Nephron progenitor cell (in vitro differentiated cells): ENCODE data around the gene BRD1.

Experiments used
- DNase-seq: peaks from one replicate; pipeline ENCODE4 v3.0.0; 2021
- H3K27ac Mint-ChIP-seq: 2 replicates; pipeline ENCODE4 v1.8.0; 2021; ENCODE audit warnings: mild to moderate bottlenecking, moderate library complexity, mixed read lengths
- H3K27me3 Mint-ChIP-seq: 2 replicates; pipeline ENCODE4 v1.8.0; 2021; ENCODE audit warnings: mild to moderate bottlenecking, low read depth, mixed read lengths; ENCODE audit not compliant: poor library complexity
- H3K36me3 Mint-ChIP-seq: 2 replicates; pipeline ENCODE4 v1.8.0; 2021; ENCODE audit warnings: low read depth, mixed read lengths
- H3K4me1 Mint-ChIP-seq: 2 replicates; pipeline ENCODE4 v1.8.0; 2021; ENCODE audit warnings: mixed read lengths
- H3K4me3 Mint-ChIP-seq: 2 replicates; pipeline ENCODE4 v1.8.0; 2021; ENCODE audit warnings: mild to moderate bottlenecking, moderate library complexity, mixed read lengths
- H3K9me3 Mint-ChIP-seq: 2 replicates; pipeline ENCODE4 v1.8.0; 2021; ENCODE audit warnings: mild to moderate bottlenecking, moderate library complexity, mixed read lengths
- TF ChIP-seq, protein P1 (sequence below): fragments of 200-600 bp; sonication (generic); IDR thresholded peaks from 2 replicates; pipeline ENCODE4 v1.5.0; 2021; ENCODE audit warnings: antibody characterized with exemption

BRD1 gene

DNA sequence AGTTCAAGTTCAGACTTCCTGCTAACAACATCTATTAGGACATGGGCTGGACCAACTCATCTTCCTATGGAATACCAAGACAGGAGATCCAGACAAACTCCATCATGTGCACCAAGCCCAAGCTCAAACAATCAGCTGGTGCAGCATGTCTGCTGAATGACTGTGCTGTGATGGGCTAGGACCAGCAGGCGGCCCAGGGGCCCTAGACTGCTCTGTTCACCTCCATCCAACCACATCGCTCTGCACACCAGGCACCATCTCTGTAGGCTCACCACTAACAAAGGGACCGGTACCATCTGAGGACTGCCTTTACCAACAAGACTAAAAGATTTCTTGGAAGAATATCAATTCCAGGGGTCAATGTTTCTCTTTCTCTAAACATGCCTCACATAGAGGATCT, 10.3 kb downstream of the BRD1 start:
- Mint-ChIP-seq H3K36me3 (peaks cover 87% of the 10 kb centered on the region), H3K27ac (no peak overlapping the region), H3K4me3 (no peak overlapping the region), H3K27me3 (no peaks in the 10 kb centered on the region), H3K4me1 (peaks cover 7% of the 10 kb centered on the region), H3K9me3 (no peaks in the 10 kb centered on the region)
- no peak for DNase-seq
- TF ChIP-seq, protein P1, sequence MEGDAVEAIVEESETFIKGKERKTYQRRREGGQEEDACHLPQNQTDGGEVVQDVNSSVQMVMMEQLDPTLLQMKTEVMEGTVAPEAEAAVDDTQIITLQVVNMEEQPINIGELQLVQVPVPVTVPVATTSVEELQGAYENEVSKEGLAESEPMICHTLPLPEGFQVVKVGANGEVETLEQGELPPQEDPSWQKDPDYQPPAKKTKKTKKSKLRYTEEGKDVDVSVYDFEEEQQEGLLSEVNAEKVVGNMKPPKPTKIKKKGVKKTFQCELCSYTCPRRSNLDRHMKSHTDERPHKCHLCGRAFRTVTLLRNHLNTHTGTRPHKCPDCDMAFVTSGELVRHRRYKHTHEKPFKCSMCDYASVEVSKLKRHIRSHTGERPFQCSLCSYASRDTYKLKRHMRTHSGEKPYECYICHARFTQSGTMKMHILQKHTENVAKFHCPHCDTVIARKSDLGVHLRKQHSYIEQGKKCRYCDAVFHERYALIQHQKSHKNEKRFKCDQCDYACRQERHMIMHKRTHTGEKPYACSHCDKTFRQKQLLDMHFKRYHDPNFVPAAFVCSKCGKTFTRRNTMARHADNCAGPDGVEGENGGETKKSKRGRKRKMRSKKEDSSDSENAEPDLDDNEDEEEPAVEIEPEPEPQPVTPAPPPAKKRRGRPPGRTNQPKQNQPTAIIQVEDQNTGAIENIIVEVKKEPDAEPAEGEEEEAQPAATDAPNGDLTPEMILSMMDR, result no peak

DNA sequence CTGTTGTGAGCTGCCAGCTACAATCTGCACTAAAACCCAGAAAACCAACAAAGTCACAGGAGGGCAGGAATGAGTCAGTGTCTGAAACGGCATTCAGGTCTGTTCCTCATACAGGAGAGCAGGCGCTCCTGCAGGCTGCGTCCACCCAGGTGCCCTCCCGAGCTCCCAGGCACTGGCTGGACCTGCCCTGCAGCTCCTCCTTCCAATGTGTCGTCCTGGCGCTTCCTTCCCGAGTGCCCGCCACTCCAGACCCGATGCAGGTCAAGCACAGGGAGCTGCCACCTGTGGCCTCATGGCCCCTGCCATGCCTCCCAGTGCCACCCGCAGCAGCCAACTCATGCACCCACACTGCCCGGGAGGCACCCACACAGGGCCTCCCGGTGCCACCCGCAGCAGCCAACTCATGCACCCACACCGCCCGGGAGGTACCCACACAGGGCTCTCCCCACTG, 12.0 kb downstream of the BRD1 start:
- Mint-ChIP-seq H3K4me3 (no peak overlapping the region), H3K27me3 (peaks cover 3% of the 10 kb centered on the region), H3K36me3 (peaks cover 88% of the 10 kb centered on the region), H3K4me1 (peaks cover 7% of the 10 kb centered on the region), H3K9me3 (peaks cover 3% of the 10 kb centered on the region), H3K27ac (no peak overlapping the region)
- DNase-seq, result no peak
- TF ChIP-seq, protein P1, result no peak

- TF ChIP-seq, protein P1, result no peak
- DNase-seq, result no peak
- H3K27ac Mint-ChIP-seq, result no peak overlapping the region
Measured at GRCh38 chr22:49814856-49815255, 12.8 kb downstream of the BRD1 start.

GRCh38 chr22:49814164-49814686, 13.4 kb downstream of the BRD1 start:
- Mint-ChIP-seq H3K27me3 (peaks cover 3% of the 10 kb centered on the region), H3K27ac (no peak overlapping the region), H3K36me3 (peaks cover 91% of the 10 kb centered on the region), H3K4me3 (no peak overlapping the region), H3K9me3 (peaks cover 13% of the 10 kb centered on the region), H3K4me1 (peaks cover 7% of the 10 kb centered on the region)
- DNase-seq, result no peak
- TF ChIP-seq, protein P1, result no peak

More at GRCh38 chr22:49814856-49815255, 12.8 kb downstream of the BRD1 start:
- peaks cover 88% of the 10 kb centered on the region for H3K36me3 Mint-ChIP-seq
- H3K9me3 Mint-ChIP-seq, result peaks cover 8% of the 10 kb centered on the region
- peaks cover 7% of the 10 kb centered on the region for H3K4me1 Mint-ChIP-seq
- no peak overlapping the region for H3K4me3 Mint-ChIP-seq
- H3K27me3 Mint-ChIP-seq, result peaks cover 3% of the 10 kb centered on the region

DNA sequence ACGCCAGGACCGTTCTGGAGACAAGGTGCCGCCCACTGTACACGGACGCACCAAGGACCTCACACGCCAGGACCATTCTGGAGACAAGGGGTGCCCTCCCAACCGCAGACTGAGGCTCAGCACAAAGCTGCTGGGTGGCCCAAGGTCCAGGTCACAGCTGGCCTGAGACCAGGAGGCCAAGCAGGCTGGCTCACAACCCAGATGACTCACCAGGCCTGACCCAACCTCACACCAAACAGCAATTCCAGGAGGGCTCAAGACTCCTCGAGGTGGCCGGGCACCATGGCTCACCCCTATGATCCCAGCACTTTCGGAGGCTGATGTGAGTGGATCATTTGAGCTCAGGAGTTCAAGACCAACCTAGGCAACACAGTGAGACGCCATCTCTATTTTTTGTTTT, 14.8 kb downstream of the BRD1 start:
- Mint-ChIP-seq H3K4me3 (no peak overlapping the region), H3K9me3 (peaks cover 27% of the 10 kb centered on the region), H3K27ac (no peak overlapping the region), H3K27me3 (peaks cover 3% of the 10 kb centered on the region), H3K36me3 (peaks cover 91% of the 10 kb centered on the region), H3K4me1 (peaks cover 7% of the 10 kb centered on the region)
- TF ChIP-seq, protein P1, result no peak
- no peak for DNase-seq
